CD4-positive, alpha-beta T cell (primary cell): ENCODE measurements around the gene DBN1. TPM values are rescaled to one million over a fixed set of nuclear protein-coding genes. Genes with fewer than 3 reads are reported as not detected.

Experiments used
- ATAC-seq: fragments of 200-7000 bp; cut with Tn5 transposase; one replicate; pipeline ENCODE4 v1.10.0; 2022; ENCODE audit warnings: mild to moderate bottlenecking; ENCODE audit not compliant: poor library complexity
- CTCF ChIA-PET: fragments of 350-600 bp; sonication (Branson Sonifier 250); formaldehyde crosslinking; loops from one replicate; lab custom pipeline; 2021; ENCODE audit warnings: antibody characterized with exemption, inconsistent platforms; lab: Charles Lee
- POLR2A ChIA-PET: fragments of 350-600 bp; sonication (Branson Sonifier 250); formaldehyde crosslinking; loops from one replicate; lab custom pipeline; 2021; ENCODE audit warnings: antibody characterized with exemption, inconsistent platforms; lab: Charles Lee
- DNase-seq, 14 experiments: peaks; one replicate each; pipeline ENCODE4 v3.0.0-alpha.2; 2013 to 2020; ENCODE audit warnings: mixed read lengths in 2 of 14
- H3K27ac ChIP-seq, 2 donors: one replicate each; pipeline versions ENCODE4 v1.5.1 to v1.7.0; 2013; ENCODE audit warnings: low read length in 2 of 2, low read depth in 1 of 2, mild to moderate bottlenecking in 1 of 2
- H3K27me3 ChIP-seq, 2 experiments: 1 replicate in 1 of 2; 2 replicates in 1 of 2; pipeline versions ENCODE4 v1.6.1 to v1.7.0; 2013; ENCODE audit warnings: low read length in 2 of 2, control low read depth in 1 of 2, mild to moderate bottlenecking in 1 of 2, moderate library complexity in 1 of 2; ENCODE audit not compliant: insufficient read depth in 2 of 2, control insufficient read depth in 1 of 2
- H3K36me3 ChIP-seq: one replicate; pipeline ENCODE4 v1.6.1; 2013; ENCODE audit warnings: low read length, control low read depth; ENCODE audit not compliant: insufficient read depth
- H3K4me1 ChIP-seq: one replicate; pipeline ENCODE4 v1.6.1; 2013; ENCODE audit warnings: low read length, control low read depth; ENCODE audit not compliant: insufficient read depth
- H3K4me3 ChIP-seq: one replicate; pipeline ENCODE4 v1.5.1; 2013; ENCODE audit warnings: mild to moderate bottlenecking, low read length, moderate library complexity
- H3K9me3 ChIP-seq, 2 experiments: 1 replicate in 1 of 2; 2 replicates in 1 of 2; pipeline versions ENCODE4 v1.6.1 to v1.7.0; 2013; ENCODE audit warnings: low read length in 2 of 2, mild to moderate bottlenecking in 2 of 2, control low read depth in 1 of 2, moderate library complexity in 1 of 2; ENCODE audit not compliant: control insufficient read depth in 1 of 2, insufficient read depth in 1 of 2
- H3K27ac Mint-ChIP-seq: one replicate; pipeline ENCODE4 v1.8.0; 2020; ENCODE audit warnings: mixed read lengths
- H3K27me3 Mint-ChIP-seq: one replicate; pipeline ENCODE4 v1.8.0; 2021; ENCODE audit warnings: mixed read lengths
- H3K36me3 Mint-ChIP-seq: one replicate; pipeline ENCODE4 v1.8.0; 2021; ENCODE audit warnings: low read depth, mixed read lengths
- H3K4me1 Mint-ChIP-seq: one replicate; pipeline ENCODE4 v1.8.0; 2021; ENCODE audit warnings: low read depth, mixed read lengths
- H3K4me3 Mint-ChIP-seq: one replicate; pipeline ENCODE4 v1.8.0; 2020; ENCODE audit warnings: mild to moderate bottlenecking, mixed read lengths
- H3K9me3 Mint-ChIP-seq: one replicate; pipeline ENCODE4 v1.8.0; 2020; ENCODE audit warnings: mixed read lengths
- CTCF ChIP-seq: fragments of 200-600 bp; IDR thresholded peaks from one replicate; pipeline ENCODE4 v1.8.0; 2022; ENCODE audit warnings: antibody characterized with exemption, mild to moderate bottlenecking
- intact Hi-C, 2 experiments: fragments of 100-400 bp; cut with DNase I in 1 of 2; cut with micrococcal nuclease in 1 of 2; formaldehyde crosslinking; loops; one replicate each; pipeline versions ENCODE4 v1.15.1 to v1.9.0; 2023 to 2025; cut with DNase I, micrococcal nuclease
- total RNA-seq, 174 experiments: library from RNA in 2 of 174; stranded (reverse) in 2 of 174; gene quantifications; one replicate each; pipeline ENCODE4 v1.2.3 and lab custom pipeline; 2021 to 2026

The DBN1 gene
- total RNA-seq, 2 experiments from 2014 or later = 1.8 to 2.5 TPM

GRCh38 chr5:177496727-177497291, 23.4 kb upstream of the DBN1 start:
- H3K27ac ChIP-seq = no peak overlapping the region
- Mint-ChIP-seq H3K27me3 (no peaks in the 10 kb centered on the region), H3K4me3 (peak overlapping the region; percentile 73), H3K4me1 (peaks cover 31% of the 10 kb centered on the region), H3K36me3 (peaks cover 5% of the 10 kb centered on the region), H3K27ac (no peak overlapping the region), H3K9me3 (no peaks in the 10 kb centered on the region)
- no peaks in the 10 kb centered on the region for H3K36me3 ChIP-seq
- DNase-seq = peak in 2 of 14 experiments; percentile 44 to 55
- intact Hi-C loops = loop anchor here (1.0 to 2.0 kb wide), 4 partner anchors 19 to 185 kb away; partner anchors contain the start of gene DDX41 (in 1 of the 2)
- H3K9me3 ChIP-seq = no peaks in the 10 kb centered on the region
- ChIA-PET POLR2A (interaction anchor here (0.6 to 2.1 kb wide), 16 partner anchors 17 to 363 kb away, joined by 3 to 12 read pairs (median 5); partner anchors contain the start of genes DDX41, GRK6 and NSD1), CTCF (interaction anchor here (1.0 to 2.1 kb wide), 6 partner anchors 20 to 187 kb away, joined by 3 to 7 read pairs (median 5); partner anchors contain the start of gene DDX41)
- ATAC-seq = no peak
- no peak for TF ChIP-seq CTCF
- H3K4me3 ChIP-seq = peak overlapping the region; percentile 70
- H3K4me1 ChIP-seq = peaks cover 50% of the 10 kb centered on the region
- no peaks in the 10 kb centered on the region for H3K27me3 ChIP-seq

- Mint-ChIP-seq H3K27ac (no peak overlapping the region), H3K9me3 (no peaks in the 10 kb centered on the region), H3K36me3 (peaks cover 5% of the 10 kb centered on the region), H3K4me3 (peak overlapping the region; percentile 73), H3K4me1 (peaks cover 31% of the 10 kb centered on the region), H3K27me3 (no peaks in the 10 kb centered on the region)
- no peak for TF ChIP-seq CTCF
- Histone ChIP-seq H3K4me1 (peaks cover 50% of the 10 kb centered on the region), H3K4me3 (peak overlapping the region; percentile 2), H3K27ac (no peak overlapping the region), H3K27me3 (no peaks in the 10 kb centered on the region), H3K9me3 (no peaks in the 10 kb centered on the region), H3K36me3 (no peaks in the 10 kb centered on the region)
- ATAC-seq (no peak), DNase-seq (no peak)
- CTCF ChIA-PET = interaction anchor here (1.9 to 2.1 kb wide), 2 partner anchors 41 to 187 kb away, joined by 5 to 7 read pairs; no protein-coding TSS in a partner anchor
- intact Hi-C loops = loop anchor here (2.0 kb wide), 2 partner anchors 21 to 39 kb away; no protein-coding TSS in a partner anchor
- POLR2A ChIA-PET = interaction anchor here (1.4 to 2.1 kb wide), 3 partner anchors 39 to 70 kb away, joined by 3 to 12 read pairs (median 12); partner anchors contain the start of gene GRK6
Measured at GRCh38 chr5:177496070-177496726, 22.8 kb upstream of the DBN1 start.

- H3K9me3 Mint-ChIP-seq = no peaks in the 10 kb centered on the region
- H3K9me3 ChIP-seq = no peaks in the 10 kb centered on the region
- no peaks in the 10 kb centered on the region for H3K27me3 ChIP-seq
- no peak overlapping the region for H3K27ac Mint-ChIP-seq
- POLR2A ChIA-PET = no interaction called here
- no peaks in the 10 kb centered on the region for H3K27me3 Mint-ChIP-seq
- TF ChIP-seq CTCF = no peak
- no peak overlapping the region for H3K27ac ChIP-seq
- no peak for ATAC-seq
- intact Hi-C loops = loop anchor here (2.0 kb wide), 2 partner anchors 21 to 39 kb away; no protein-coding TSS in a partner anchor
- H3K4me3 Mint-ChIP-seq = peak overlapping the region; percentile 73
- peaks cover 43% of the 10 kb centered on the region for H3K4me1 ChIP-seq
- peaks cover 27% of the 10 kb centered on the region for H3K4me1 Mint-ChIP-seq
- no peak overlapping the region for H3K4me3 ChIP-seq
- peaks cover 5% of the 10 kb centered on the region for H3K36me3 Mint-ChIP-seq
- H3K36me3 ChIP-seq = no peaks in the 10 kb centered on the region
- CTCF ChIA-PET = no interaction called here
- DNase-seq = no peak
Measured at GRCh38 chr5:177495243-177496060, 22.0 kb upstream of the DBN1 start.
